CD4-positive, alpha-beta T cell treated with Interleukin-6 at 100 ng/mL for 8 hours (primary cell): ENCODE measurements around the gene CFAP46.

ENCODE experiments used
- DNase-seq: peaks from one replicate; pipeline ENCODE4 v3.0.0-alpha.2; 2020; ENCODE audit warnings: mixed read lengths, low spot score

Gene CFAP46

GRCh38 chr10:132861884-132862461, 80.4 kb downstream of the CFAP46 start:
- DNase-seq: no peak

GRCh38 chr10:132861116-132861691, 81.2 kb downstream of the CFAP46 start:
- no peak for DNase-seq

GRCh38 chr10:132860532-132860931, 81.8 kb downstream of the CFAP46 start:
- DNase-seq: no peak

- DNase-seq: no peak
These were observed 83.1 kb downstream of the CFAP46 start for GRCh38 chr10:132859084-132859855.

- no peak for DNase-seq
These were observed 84.0 kb downstream of the CFAP46 start for GRCh38 chr10:132858121-132859081.

DNA sequence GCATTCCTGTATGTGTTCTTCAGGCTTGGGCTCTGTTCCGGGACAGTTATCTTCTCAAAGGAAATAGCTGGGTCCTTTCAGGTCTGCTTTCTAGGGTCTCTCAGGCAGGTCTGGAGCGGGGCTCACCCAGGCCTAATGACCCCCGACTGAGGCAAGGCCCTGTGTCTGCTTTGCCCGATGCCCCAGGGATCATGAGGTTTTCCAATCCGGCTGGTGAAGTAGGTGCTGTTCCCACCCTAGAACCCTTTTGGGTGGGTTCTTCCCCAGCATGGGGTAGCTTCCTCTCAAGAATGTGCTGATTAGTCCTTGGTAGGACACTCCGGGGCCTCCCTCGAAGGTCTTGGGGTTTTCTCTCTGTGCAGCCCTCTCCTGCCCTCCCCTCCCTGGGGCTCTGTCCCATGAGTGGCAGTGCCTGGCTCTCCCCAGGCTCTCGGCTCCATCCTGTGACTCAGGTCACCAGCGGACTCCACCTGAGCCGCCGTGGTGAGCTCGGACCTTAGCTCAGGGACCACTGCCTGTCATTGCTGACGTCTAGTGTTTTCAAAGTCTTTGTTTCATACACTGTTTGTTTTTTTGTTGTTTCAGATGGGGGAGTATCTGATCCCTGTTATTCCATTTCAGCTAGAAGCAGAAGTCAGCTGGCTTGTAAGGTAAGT, 85.4 kb downstream of the CFAP46 start:
- DNase-seq: no peak

DNA sequence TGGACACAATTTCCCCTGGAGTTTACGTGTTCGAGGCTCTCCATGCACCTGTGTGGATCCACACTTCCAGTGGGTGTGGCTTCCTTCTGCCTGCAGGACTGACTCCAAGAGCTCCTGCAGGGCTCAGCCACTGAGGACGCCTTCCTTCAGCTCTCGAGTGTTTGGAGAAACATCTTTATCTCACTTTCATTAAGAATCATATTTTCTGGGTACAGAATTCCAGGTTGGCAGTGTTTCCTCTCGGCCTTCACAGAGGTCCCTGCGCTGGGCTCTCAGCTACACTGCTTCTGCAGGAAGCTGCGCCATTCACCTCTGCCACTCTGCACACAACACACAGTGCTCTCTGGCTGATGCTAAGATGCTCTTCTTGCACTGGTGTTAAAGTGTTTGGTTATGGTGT, 86.5 kb downstream of the CFAP46 start:
- DNase-seq: no peak

DNA sequence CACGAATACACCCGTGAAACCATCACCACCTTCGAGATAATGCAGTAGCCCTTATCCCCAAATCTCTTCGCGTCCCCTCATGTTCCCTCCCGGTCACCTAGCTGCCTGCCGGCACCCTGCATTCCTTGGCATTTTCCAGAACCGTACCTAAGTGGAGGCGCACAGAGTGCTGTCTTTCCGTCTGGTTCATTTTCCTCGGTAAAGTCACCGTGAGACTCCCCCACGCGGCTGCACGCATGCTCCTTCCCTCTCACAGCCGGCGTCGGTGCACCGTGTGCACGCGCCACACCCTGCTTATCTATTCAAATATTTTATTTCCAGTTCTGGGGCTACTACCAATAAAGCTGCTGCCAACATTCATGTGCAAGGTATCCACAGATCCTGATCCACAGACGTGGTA, 90.9 kb downstream of the CFAP46 start:
- DNase-seq: no peak

GRCh38 chr10:132850896-132851295, 91.5 kb downstream of the CFAP46 start:
- no peak for DNase-seq

DNA sequence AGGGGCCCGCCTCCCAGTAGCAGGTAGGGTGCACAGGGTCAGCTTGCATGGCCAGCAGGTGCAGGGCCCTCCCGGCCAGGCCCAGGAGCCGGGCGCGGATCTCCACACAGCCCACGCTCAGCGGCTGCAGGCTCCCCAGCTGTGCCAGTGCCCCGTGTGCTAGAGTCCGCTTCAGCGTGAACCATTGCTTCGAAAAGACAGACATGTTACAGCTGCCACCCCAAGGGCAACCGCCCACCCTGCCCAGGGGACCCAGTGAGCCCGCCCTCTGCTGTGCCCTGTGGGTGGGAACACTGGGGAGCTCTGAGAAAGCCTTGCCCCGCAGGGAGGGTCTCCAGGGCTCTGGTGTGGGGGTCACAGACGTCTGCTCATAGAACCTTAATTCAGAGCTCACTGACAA, 92.1 kb downstream of the CFAP46 start:
- no peak for DNase-seq

DNA sequence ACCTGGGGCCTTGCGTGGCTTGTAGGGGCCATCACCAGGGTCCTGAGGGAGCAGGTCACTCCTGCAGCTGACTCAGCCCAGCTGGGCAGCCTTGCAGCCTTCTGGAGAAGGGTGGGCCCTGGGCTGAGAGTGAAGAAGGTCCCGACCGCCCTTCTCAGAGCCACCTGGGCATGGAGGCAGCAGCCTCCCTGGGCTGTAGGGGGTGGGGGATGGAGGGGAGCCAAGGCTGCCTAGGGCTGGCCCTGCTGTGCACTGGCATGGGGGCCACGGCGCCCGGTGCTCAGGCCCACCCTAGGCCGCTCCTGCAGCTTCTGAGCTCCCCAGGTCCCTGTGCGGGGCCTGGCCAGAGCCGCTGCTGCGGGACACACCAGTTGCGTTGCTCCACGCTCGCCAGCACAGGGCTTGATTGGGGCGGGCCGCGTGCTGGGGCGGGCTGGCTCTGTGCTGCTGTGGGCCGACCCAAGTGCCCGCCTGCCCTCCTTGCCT, 92.8 kb downstream of the CFAP46 start:
- no peak for DNase-seq

- no peak for DNase-seq
These were observed 93.3 kb downstream of the CFAP46 start for GRCh38 chr10:132848951-132849545.

GRCh38 chr10:132848291-132848701, 94.1 kb downstream of the CFAP46 start:
- no peak for DNase-seq

GRCh38 chr10:132847856-132848255, 94.5 kb downstream of the CFAP46 start:
- no peak for DNase-seq

GRCh38 chr10:132847416-132847777, 95.0 kb downstream of the CFAP46 start:
- no peak for DNase-seq

DNA sequence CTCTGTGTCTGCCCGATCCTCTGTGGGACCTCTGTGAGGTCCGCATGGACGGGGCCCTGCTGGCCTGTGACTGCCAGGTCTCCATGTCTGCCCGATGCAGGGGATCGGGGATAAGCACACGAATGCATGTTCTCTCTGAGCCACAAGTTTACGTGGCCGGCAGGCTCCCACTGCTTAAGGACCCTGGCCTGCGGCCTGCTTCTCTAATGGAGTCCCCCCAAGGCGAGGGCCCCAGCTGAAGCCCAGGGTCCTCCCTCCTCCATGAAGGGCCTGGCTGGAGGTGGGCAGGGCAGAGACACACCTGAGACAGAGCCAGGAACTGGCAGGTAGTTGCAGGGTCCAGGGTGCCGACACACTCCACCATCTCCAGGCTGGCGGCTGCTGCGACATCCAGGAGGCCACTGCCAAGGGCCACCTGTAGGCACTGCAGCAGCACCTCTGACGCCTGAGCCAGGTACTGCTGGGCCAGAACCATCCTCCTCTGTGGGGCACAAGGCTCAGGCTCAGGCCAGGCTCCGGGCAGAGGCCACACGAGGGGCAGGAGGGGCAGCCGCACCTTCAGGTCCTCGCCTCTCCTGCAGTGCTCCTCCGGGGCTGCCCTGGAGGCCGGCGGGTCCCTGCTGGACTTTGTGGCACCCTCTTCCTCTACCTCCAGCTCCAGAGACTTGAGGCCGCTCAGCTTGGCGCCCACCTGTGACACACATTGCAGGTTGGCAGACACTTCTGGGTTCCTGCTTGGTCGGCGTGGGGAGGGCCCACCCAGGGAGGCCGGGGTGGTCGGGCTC, 95.5 kb downstream of the CFAP46 start:
- DNase-seq: no peak

GRCh38 chr10:132845780-132846595, 96.4 kb downstream of the CFAP46 start:
- DNase-seq: no peak

GRCh38 chr10:132845041-132845551, 97.3 kb downstream of the CFAP46 start:
- DNase-seq: no peak

GRCh38 chr10:132844069-132844809, 98.1 kb downstream of the CFAP46 start:
- DNase-seq: no peak
